Stimulated activated CD8-positive, alpha-beta memory T cell treated with anti-CD3 and anti-CD28 coated beads, Interleukin-12 subunit alpha, Interleukin-12 subunit beta, amount 100 ng/mL, for 1 hour (primary cell): ENCODE data around the gene AMPD3.
"Not testable (repeated sequence)": the region's sequence is repeated elsewhere in the genome, so short reads cannot be mapped to it uniquely, and the experiment has no call there.

Source experiments
- DNase-seq: peaks from one replicate; pipeline ENCODE4 v3.0.0-alpha.2; 2020; ENCODE audit warnings: low read depth

The AMPD3 gene

GRCh38 chr11:10454878-10455631, at the start of gene AMPD3:
AMPD3 (plus strand) TSS chr11:10455264; CDS start chr11:10461520, 6,256 bp downstream.
- DNase-seq, result no peak

GRCh38 chr11:10405865-10406592, 49.0 kb upstream of the AMPD3 start:
- peak; percentile 33 for DNase-seq

- DNase-seq, result no peak
These were observed 48.0 kb upstream of the AMPD3 start for GRCh38 chr11:10407055-10407454.

GRCh38 chr11:10407749-10408685, 47.0 kb upstream of the AMPD3 start:
- DNase-seq, result no peak

- no peak for DNase-seq
These were observed 45.8 kb upstream of the AMPD3 start for GRCh38 chr11:10409207-10409661.

GRCh38 chr11:10410106-10410843, 44.8 kb upstream of the AMPD3 start:
- DNase-seq, result no peak

GRCh38 chr11:10410844-10411200, 44.2 kb upstream of the AMPD3 start:
- DNase-seq, result no peak

- no peak for DNase-seq
These were observed 42.8 kb upstream of the AMPD3 start for GRCh38 chr11:10412266-10412665.

- DNase-seq, result peak; percentile 16
These were observed 41.8 kb upstream of the AMPD3 start for GRCh38 chr11:10413268-10413667.

GRCh38 chr11:10414181-10414580, 40.9 kb upstream of the AMPD3 start:
- no peak for DNase-seq

GRCh38 chr11:10414659-10415058, 40.4 kb upstream of the AMPD3 start:
- no peak for DNase-seq

- no peak for DNase-seq
These were observed 39.2 kb upstream of the AMPD3 start for GRCh38 chr11:10415817-10416392.

- no peak for DNase-seq
These were observed 36.7 kb upstream of the AMPD3 start for GRCh38 chr11:10418259-10418949.

- DNase-seq, result no peak
These were observed 36.1 kb upstream of the AMPD3 start for GRCh38 chr11:10418950-10419310.

- DNase-seq, result no peak
These were observed 28.6 kb upstream of the AMPD3 start for GRCh38 chr11:10426475-10426874.

- no peak for DNase-seq
These were observed 26.6 kb upstream of the AMPD3 start for GRCh38 chr11:10428453-10428852.

GRCh38 chr11:10429526-10429925, 25.5 kb upstream of the AMPD3 start:
- DNase-seq, result no peak

- no peak for DNase-seq
These were observed 22.6 kb upstream of the AMPD3 start for GRCh38 chr11:10432493-10432892.

GRCh38 chr11:10432971-10433370, 22.1 kb upstream of the AMPD3 start:
- DNase-seq, result no peak

- no peak for DNase-seq
These were observed 18.8 kb upstream of the AMPD3 start for GRCh38 chr11:10436224-10436623.

GRCh38 chr11:10436683-10437082, 18.4 kb upstream of the AMPD3 start:
- DNase-seq, result not testable (repeated sequence)
